Epithelial cell of esophagus (primary cell): ENCODE measurements around the gene KLHL6.
A peak's percentile ranks its signal among the peaks of the same experiment; 100 is the strongest.

Source experiments
- DNase-seq: peaks from one replicate; pipeline ENCODE4 v3.0.0; 2010; ENCODE audit warnings: low read depth
- H3K4me3 ChIP-seq: 2 replicates; pipeline ENCODE4 v1.5.1; 2011; ENCODE audit warnings: mild to moderate bottlenecking, low read length, control low read depth
- TF ChIP-seq, protein P1 (sequence below): IDR thresholded peaks from 2 replicates; pipeline ENCODE4 v1.5.1; 2011; ENCODE audit warnings: low read depth, mild to moderate bottlenecking, low read length, control low read depth, inconsistent platforms; ENCODE audit not compliant: insufficient read depth; ENCODE audit errors: missing control alignments

Gene KLHL6

GRCh38 chr3:183460081-183461055, 95.1 kb downstream of the KLHL6 start:
- TF ChIP-seq, protein P1, sequence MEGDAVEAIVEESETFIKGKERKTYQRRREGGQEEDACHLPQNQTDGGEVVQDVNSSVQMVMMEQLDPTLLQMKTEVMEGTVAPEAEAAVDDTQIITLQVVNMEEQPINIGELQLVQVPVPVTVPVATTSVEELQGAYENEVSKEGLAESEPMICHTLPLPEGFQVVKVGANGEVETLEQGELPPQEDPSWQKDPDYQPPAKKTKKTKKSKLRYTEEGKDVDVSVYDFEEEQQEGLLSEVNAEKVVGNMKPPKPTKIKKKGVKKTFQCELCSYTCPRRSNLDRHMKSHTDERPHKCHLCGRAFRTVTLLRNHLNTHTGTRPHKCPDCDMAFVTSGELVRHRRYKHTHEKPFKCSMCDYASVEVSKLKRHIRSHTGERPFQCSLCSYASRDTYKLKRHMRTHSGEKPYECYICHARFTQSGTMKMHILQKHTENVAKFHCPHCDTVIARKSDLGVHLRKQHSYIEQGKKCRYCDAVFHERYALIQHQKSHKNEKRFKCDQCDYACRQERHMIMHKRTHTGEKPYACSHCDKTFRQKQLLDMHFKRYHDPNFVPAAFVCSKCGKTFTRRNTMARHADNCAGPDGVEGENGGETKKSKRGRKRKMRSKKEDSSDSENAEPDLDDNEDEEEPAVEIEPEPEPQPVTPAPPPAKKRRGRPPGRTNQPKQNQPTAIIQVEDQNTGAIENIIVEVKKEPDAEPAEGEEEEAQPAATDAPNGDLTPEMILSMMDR, result no peak

GRCh38 chr3:183455089-183455488, 100.4 kb downstream of the KLHL6 start:
- peak; percentile 39 for DNase-seq
- no peak overlapping the region for H3K4me3 ChIP-seq
- TF ChIP-seq, protein P1, result no peak

More at GRCh38 chr3:183460081-183461055, 95.1 kb downstream of the KLHL6 start:
- peak; percentile 76 for DNase-seq
- no peak overlapping the region for H3K4me3 ChIP-seq

GRCh38 chr3:183454064-183454463, 101.4 kb downstream of the KLHL6 start:
- no peak for DNase-seq
- TF ChIP-seq, protein P1, result no peak
- no peak overlapping the region for H3K4me3 ChIP-seq

- TF ChIP-seq, protein P1, result no peak
- no peak overlapping the region for H3K4me3 ChIP-seq
- DNase-seq, result no peak
Observed at GRCh38 chr3:183449791-183450190, 105.7 kb downstream of the KLHL6 start.

GRCh38 chr3:183449391-183449790, 106.1 kb downstream of the KLHL6 start:
- TF ChIP-seq, protein P1, result no peak
- H3K4me3 ChIP-seq, result no peak overlapping the region
- DNase-seq, result no peak

DNA sequence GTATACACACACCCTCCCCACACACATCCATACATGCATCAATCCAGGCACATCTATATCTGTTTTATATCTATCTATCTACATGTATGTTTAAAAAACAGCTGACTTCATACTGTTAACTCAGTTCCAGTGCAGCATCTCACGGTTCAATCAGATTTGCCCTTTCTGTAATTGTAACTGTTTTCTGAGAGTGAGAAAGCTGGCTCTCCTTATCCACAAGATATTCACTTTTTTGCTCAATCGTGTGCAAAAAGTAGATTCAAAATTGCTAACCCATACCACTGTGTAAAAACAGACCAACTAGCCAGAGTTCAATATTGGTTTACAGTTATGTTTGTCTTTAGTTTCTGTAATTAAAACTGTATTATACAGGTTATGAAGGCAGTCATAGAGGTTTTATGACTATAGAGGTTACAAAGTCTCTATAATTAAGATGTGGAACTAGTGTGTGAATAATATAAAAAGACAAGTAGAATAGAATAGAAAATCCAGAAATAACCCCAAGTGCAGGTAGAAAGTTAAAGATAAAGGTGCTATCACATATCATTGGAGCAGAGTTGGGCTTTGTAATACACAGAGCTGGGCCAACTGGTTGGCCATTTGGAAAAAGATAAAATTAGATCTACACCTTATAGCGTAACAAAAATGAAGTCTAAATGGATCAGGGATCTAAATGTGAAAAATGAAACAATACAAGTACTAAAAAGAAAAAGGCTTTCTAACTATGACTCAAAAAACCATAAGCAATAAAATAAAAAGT, 107.0 kb downstream of the KLHL6 start:
- DNase-seq, result no peak
- TF ChIP-seq, protein P1, result no peak
- no peak overlapping the region for H3K4me3 ChIP-seq
